Activated CD4-positive, alpha-beta memory T cell treated with anti-CD3 and anti-CD28 coated beads for 36 hours (primary cell): ENCODE measurements around the gene RWDD4. TPM values are rescaled to one million over a fixed set of nuclear protein-coding genes. Genes with fewer than 3 reads are reported as not detected.

Source experiments
- CTCF ChIA-PET: fragments of 350-600 bp; sonication (Branson Sonifier 250); formaldehyde crosslinking; loops from one replicate; lab custom pipeline; 2021; ENCODE audit warnings: antibody characterized with exemption, inconsistent platforms; lab: Charles Lee
- POLR2A ChIA-PET: fragments of 350-600 bp; sonication (Branson Sonifier 250); formaldehyde crosslinking; loops from one replicate; lab custom pipeline; 2021; ENCODE audit warnings: antibody characterized with exemption; lab: Charles Lee
- DNase-seq: peaks from one replicate; pipeline ENCODE4 v3.0.0-alpha.2; 2020
- H3K27ac Mint-ChIP-seq: one replicate; pipeline ENCODE4 v1.8.0; 2021; ENCODE audit warnings: mixed read lengths
- H3K27me3 Mint-ChIP-seq: one replicate; pipeline ENCODE4 v1.8.0; 2021; ENCODE audit warnings: mixed read lengths
- H3K36me3 Mint-ChIP-seq: one replicate; pipeline ENCODE4 v1.8.0; 2021; ENCODE audit warnings: mixed read lengths
- H3K4me1 Mint-ChIP-seq: one replicate; pipeline ENCODE4 v1.8.0; 2021; ENCODE audit warnings: low read depth, mixed read lengths
- H3K4me3 Mint-ChIP-seq: one replicate; pipeline ENCODE4 v1.8.0; 2021; ENCODE audit warnings: mild to moderate bottlenecking, mixed read lengths
- H3K9me3 Mint-ChIP-seq: one replicate; pipeline ENCODE4 v1.8.0; 2021; ENCODE audit warnings: mixed read lengths
- intact Hi-C: fragments of 100-400 bp; cut with micrococcal nuclease; formaldehyde crosslinking; loops from one replicate; pipeline ENCODE4 v1.15.1; 2023
- total RNA-seq, 2 experiments: library from RNA; stranded (reverse); gene quantifications; one replicate each; pipeline ENCODE4 v1.2.3, GENCODE V29; 2021

The RWDD4 gene
- total RNA-seq: 10 to 100 TPM; 19.4 to 19.8 TPM

- intact Hi-C loops: loop anchor here (1.0 to 2.0 kb wide), 5 partner anchors 64 to 741 kb away; partner anchors contain the start of gene CDKN2AIP
- CTCF ChIA-PET: interaction anchor here (1.4 kb wide), 1 partner anchor 190 kb away, joined by 5 read pairs; no protein-coding TSS in a partner anchor
- H3K27me3 Mint-ChIP-seq: no peaks in the 10 kb centered on the region
- peaks cover 35% of the 10 kb centered on the region for H3K4me1 Mint-ChIP-seq
- H3K9me3 Mint-ChIP-seq: no peaks in the 10 kb centered on the region
- DNase-seq: peak; percentile 98
- H3K36me3 Mint-ChIP-seq: peaks cover 7% of the 10 kb centered on the region
- peak within 1 kb of the TSS; percentile 85 for H3K4me3 Mint-ChIP-seq
- peak within 1 kb of the TSS; percentile 80 for H3K27ac Mint-ChIP-seq
- POLR2A ChIA-PET: interaction anchor here (0.7 to 1.1 kb wide), 3 partner anchors 154 to 215 kb away, joined by 3 to 6 read pairs (median 3); partner anchors contain the start of genes CDKN2AIP and ING2
Measured at GRCh38 chr4:183659029-183659871, at the start of gene RWDD4, which contains the start of gene TRAPPC11. Gene RWDD4 (minus strand): TSS chr4:183659185. CDS start chr4:183658952, 233 bp downstream. Gene TRAPPC11 (plus strand): TSS chr4:183659293. CDS start chr4:183663868, 4,575 bp downstream.

- Mint-ChIP-seq H3K27ac (no peak overlapping the region), H3K36me3 (peaks cover 56% of the 10 kb centered on the region), H3K9me3 (no peaks in the 10 kb centered on the region), H3K27me3 (no peaks in the 10 kb centered on the region), H3K4me1 (no peaks in the 10 kb centered on the region), H3K4me3 (no peak overlapping the region)
- intact Hi-C loops: no loop called here
- ChIA-PET POLR2A (no interaction called here), CTCF (no interaction called here)
- DNase-seq: no peak
Measured at GRCh38 chr4:183702492-183702891, 43.5 kb upstream of the RWDD4 start.

GRCh38 chr4:183700407-183700806, 41.4 kb upstream of the RWDD4 start:
- H3K27ac Mint-ChIP-seq: no peak overlapping the region
- intact Hi-C loops: no loop called here
- no peak for DNase-seq
- ChIA-PET POLR2A (no interaction called here), CTCF (no interaction called here)
- no peaks in the 10 kb centered on the region for H3K27me3 Mint-ChIP-seq
- H3K36me3 Mint-ChIP-seq: peaks cover 59% of the 10 kb centered on the region
- H3K4me1 Mint-ChIP-seq: no peaks in the 10 kb centered on the region
- H3K9me3 Mint-ChIP-seq: no peaks in the 10 kb centered on the region
- no peak overlapping the region for H3K4me3 Mint-ChIP-seq

GRCh38 chr4:183698909-183699308, 39.9 kb upstream of the RWDD4 start:
- Mint-ChIP-seq H3K4me1 (no peaks in the 10 kb centered on the region), H3K4me3 (no peak overlapping the region), H3K27me3 (no peaks in the 10 kb centered on the region), H3K36me3 (peaks cover 59% of the 10 kb centered on the region), H3K9me3 (no peaks in the 10 kb centered on the region), H3K27ac (no peak overlapping the region)
- ChIA-PET CTCF (no interaction called here), POLR2A (no interaction called here)
- DNase-seq: no peak
- intact Hi-C loops: no loop called here

GRCh38 chr4:183691897-183692296, 32.9 kb upstream of the RWDD4 start:
- Mint-ChIP-seq H3K4me1 (no peaks in the 10 kb centered on the region), H3K27me3 (no peaks in the 10 kb centered on the region), H3K36me3 (peaks cover 34% of the 10 kb centered on the region), H3K27ac (no peak overlapping the region), H3K4me3 (no peak overlapping the region), H3K9me3 (no peaks in the 10 kb centered on the region)
- CTCF ChIA-PET: interaction anchor here (0.7 kb wide), 1 partner anchor 16 kb away, joined by 3 read pairs; no protein-coding TSS in a partner anchor
- POLR2A ChIA-PET: interaction anchor here (1.1 kb wide), 1 partner anchor 55 kb away, joined by 3 read pairs; no protein-coding TSS in a partner anchor
- intact Hi-C loops: no loop called here
- no peak for DNase-seq

- CTCF ChIA-PET: interaction anchor here (1.0 kb wide), 1 partner anchor 14 kb away, joined by 3 read pairs; no protein-coding TSS in a partner anchor
- Mint-ChIP-seq H3K27me3 (no peaks in the 10 kb centered on the region), H3K27ac (no peak overlapping the region)
Measured at GRCh38 chr4:183691006-183691405, 32.0 kb upstream of the RWDD4 start.

GRCh38 chr4:183688216-183688615, 29.2 kb upstream of the RWDD4 start:
- intact Hi-C loops: no loop called here
- Mint-ChIP-seq H3K4me3 (no peak overlapping the region), H3K36me3 (peaks cover 34% of the 10 kb centered on the region), H3K4me1 (no peaks in the 10 kb centered on the region), H3K27me3 (no peaks in the 10 kb centered on the region), H3K9me3 (no peaks in the 10 kb centered on the region), H3K27ac (no peak overlapping the region)
- no peak for DNase-seq
- ChIA-PET POLR2A (no interaction called here), CTCF (no interaction called here)

More at GRCh38 chr4:183691006-183691405, 32.0 kb upstream of the RWDD4 start:
- H3K4me1 Mint-ChIP-seq: no peaks in the 10 kb centered on the region
- no peak for DNase-seq
- no peaks in the 10 kb centered on the region for H3K9me3 Mint-ChIP-seq
- POLR2A ChIA-PET: interaction anchor here (1.1 kb wide), 1 partner anchor 54 kb away, joined by 3 read pairs; no protein-coding TSS in a partner anchor
- peaks cover 33% of the 10 kb centered on the region for H3K36me3 Mint-ChIP-seq
- H3K4me3 Mint-ChIP-seq: no peak overlapping the region
- intact Hi-C loops: no loop called here

- H3K9me3 Mint-ChIP-seq: no peaks in the 10 kb centered on the region
- H3K27me3 Mint-ChIP-seq: no peaks in the 10 kb centered on the region
- ChIA-PET CTCF (interaction anchor here (0.8 kb wide), 1 partner anchor 213 kb away, joined by 3 read pairs; no protein-coding TSS in a partner anchor), POLR2A (interaction anchor here (0.6 kb wide), 1 partner anchor 9 kb away, joined by 5 read pairs; no protein-coding TSS in a partner anchor)
- DNase-seq: no peak
- no peak overlapping the region for H3K4me3 Mint-ChIP-seq
- H3K4me1 Mint-ChIP-seq: no peaks in the 10 kb centered on the region
- intact Hi-C loops: no loop called here
- no peak overlapping the region for H3K27ac Mint-ChIP-seq
- peaks cover 30% of the 10 kb centered on the region for H3K36me3 Mint-ChIP-seq
Measured at GRCh38 chr4:183686461-183686860, 27.5 kb upstream of the RWDD4 start.

GRCh38 chr4:183681119-183681518, 22.1 kb upstream of the RWDD4 start:
- intact Hi-C loops: no loop called here
- ChIA-PET CTCF (no interaction called here), POLR2A (no interaction called here)
- H3K27ac Mint-ChIP-seq: no peak overlapping the region
- H3K4me1 Mint-ChIP-seq: no peaks in the 10 kb centered on the region
- peaks cover 27% of the 10 kb centered on the region for H3K36me3 Mint-ChIP-seq
- H3K4me3 Mint-ChIP-seq: no peak overlapping the region
- no peak for DNase-seq
- H3K27me3 Mint-ChIP-seq: no peaks in the 10 kb centered on the region
- H3K9me3 Mint-ChIP-seq: no peaks in the 10 kb centered on the region

- ChIA-PET CTCF (no interaction called here), POLR2A (no interaction called here)
- intact Hi-C loops: no loop called here
- H3K27ac Mint-ChIP-seq: no peak overlapping the region
- H3K27me3 Mint-ChIP-seq: no peaks in the 10 kb centered on the region
- H3K36me3 Mint-ChIP-seq: peaks cover 14% of the 10 kb centered on the region
- no peaks in the 10 kb centered on the region for H3K4me1 Mint-ChIP-seq
- H3K9me3 Mint-ChIP-seq: no peaks in the 10 kb centered on the region
- no peak overlapping the region for H3K4me3 Mint-ChIP-seq
- no peak for DNase-seq
Measured at GRCh38 chr4:183675625-183676024, 16.6 kb upstream of the RWDD4 start.

- intact Hi-C loops: no loop called here
- H3K4me3 Mint-ChIP-seq: no peak overlapping the region
- H3K27ac Mint-ChIP-seq: no peak overlapping the region
- ChIA-PET POLR2A (no interaction called here), CTCF (no interaction called here)
- DNase-seq: no peak
- H3K4me1 Mint-ChIP-seq: no peaks in the 10 kb centered on the region
- H3K27me3 Mint-ChIP-seq: no peaks in the 10 kb centered on the region
- H3K36me3 Mint-ChIP-seq: peaks cover 16% of the 10 kb centered on the region
- H3K9me3 Mint-ChIP-seq: no peaks in the 10 kb centered on the region
Measured at GRCh38 chr4:183674153-183674552, 15.2 kb upstream of the RWDD4 start.

- CTCF ChIA-PET: no interaction called here
Measured at GRCh38 chr4:183670960-183671555, 12.1 kb upstream of the RWDD4 start.

More at GRCh38 chr4:183670960-183671555, 12.1 kb upstream of the RWDD4 start:
- POLR2A ChIA-PET: no interaction called here
- Mint-ChIP-seq H3K4me1 (no peaks in the 10 kb centered on the region), H3K27me3 (no peaks in the 10 kb centered on the region), H3K4me3 (no peak overlapping the region), H3K27ac (no peak overlapping the region), H3K36me3 (peaks cover 19% of the 10 kb centered on the region), H3K9me3 (no peaks in the 10 kb centered on the region)
- DNase-seq: no peak
- intact Hi-C loops: no loop called here
